Neural cell (in vitro differentiated cells): ENCODE results near the gene TCF25. TPM values are rescaled to one million over a fixed set of nuclear protein-coding genes. Genes with fewer than 3 reads are reported as not detected.

Experiments used
- H2AFZ ChIP-seq: fragments of 200-600, 300-800 bp; sonication (generic), shearing (Covaris generic); 2 replicates; pipeline ENCODE4 v1.6.0; 2014; ENCODE audit warnings: low read depth, mild to moderate bottlenecking, antibody characterized with exemption, low read length, moderate library complexity
- H3F3A ChIP-seq: fragments of 200-600 bp; shearing (Covaris generic); 2 replicates; pipeline ENCODE4 v1.6.1; 2016; ENCODE audit warnings: mild to moderate bottlenecking, moderate library complexity, mixed read lengths, antibody characterized with exemption, low read length; ENCODE audit not compliant: insufficient read depth, poor library complexity, severe bottlenecking
- H3K27ac ChIP-seq: fragments of 200-600, 300-800 bp; sonication (generic), shearing (Covaris generic); 2 replicates; pipeline ENCODE4 v1.5.1; 2014; ENCODE audit warnings: mild to moderate bottlenecking, low read length, moderate library complexity
- H3K27me3 ChIP-seq: fragments of 300-800, 200-600 bp; sonication (generic), shearing (Covaris generic); 2 replicates; pipeline ENCODE4 v1.6.0; 2014; ENCODE audit warnings: mild to moderate bottlenecking, low read depth, low read length, moderate library complexity; ENCODE audit not compliant: insufficient read depth
- H3K36me3 ChIP-seq: fragments of 300-800, 200-600 bp; sonication (generic), shearing (Covaris generic); 2 replicates; pipeline ENCODE4 v1.5.1; 2014; ENCODE audit warnings: mild to moderate bottlenecking, antibody characterized with exemption, low read length, moderate library complexity; ENCODE audit not compliant: insufficient read depth
- H3K4me2 ChIP-seq: fragments of 300-800, 200-600 bp; sonication (generic), shearing (Covaris generic); 2 replicates; pipeline ENCODE4 v1.6.0; 2014; ENCODE audit warnings: mild to moderate bottlenecking, low read length
- H3K4me3 ChIP-seq: fragments of 300-800, 200-600 bp; sonication (generic), shearing (Covaris generic); 2 replicates; pipeline ENCODE4 v1.5.1; 2014; ENCODE audit warnings: mild to moderate bottlenecking, low read length, moderate library complexity
- H3K79me2 ChIP-seq: fragments of 200-600 bp; shearing (Covaris generic); replicated peaks from 2 replicates; pipeline ENCODE4 v1.6.0; 2014; ENCODE audit warnings: mild to moderate bottlenecking, low read length, moderate library complexity; ENCODE audit not compliant: insufficient read depth
- H3K9ac ChIP-seq: fragments of 300-800, 200-600 bp; sonication (generic), shearing (Covaris generic); 2 replicates; pipeline ENCODE4 v1.6.1; 2016; ENCODE audit warnings: mild to moderate bottlenecking, low read length, mixed read lengths
- H3K9me2 ChIP-seq: fragments of 200-600 bp; shearing (Covaris generic); 2 replicates; pipeline ENCODE4 v1.6.1; 2016; ENCODE audit warnings: mild to moderate bottlenecking, low read length, mixed read lengths; ENCODE audit not compliant: insufficient read depth
- H3K9me3 ChIP-seq: fragments of 200-600, 300-800 bp; sonication (generic), shearing (Covaris generic); 2 replicates; pipeline ENCODE4 v1.6.1; 2016; ENCODE audit warnings: mild to moderate bottlenecking, mixed run types, low read length, moderate library complexity, mixed read lengths
- H4K20me1 ChIP-seq: fragments of 200-600 bp; shearing (Covaris generic); 2 replicates; pipeline ENCODE4 v1.6.1; 2016; ENCODE audit warnings: mild to moderate bottlenecking, mixed run types; ENCODE audit not compliant: insufficient read depth
- EP300 ChIP-seq: fragments of 450-650 bp; conservative IDR thresholded peaks from 2 replicates; pipeline ENCODE4 v1.6.1; 2014; ENCODE audit warnings: antibody characterized with exemption, mild to moderate bottlenecking, moderate library complexity; ENCODE audit not compliant: poor library complexity, severe bottlenecking
- EZH2 ChIP-seq: fragments of 200-600, 300-800 bp; shearing (Covaris generic), sonication (generic); IDR thresholded peaks from 2 replicates; pipeline ENCODE4 v1.6.1; 2014; ENCODE audit warnings: antibody characterized with exemption, low read length, borderline replicate concordance, mild to moderate bottlenecking; ENCODE audit not compliant: insufficient read depth, poor library complexity, severe bottlenecking
- MXI1 ChIP-seq: fragments of 450-650 bp; conservative IDR thresholded peaks from 2 replicates; pipeline ENCODE4 v1.6.1; 2014; ENCODE audit warnings: antibody characterized with exemption, mild to moderate bottlenecking; ENCODE audit not compliant: poor library complexity, severe bottlenecking
- POLR2AphosphoS5 ChIP-seq: IDR thresholded peaks from 2 replicates; pipeline ENCODE4 v1.6.1; 2012
- RAD21 ChIP-seq: fragments of 450-650 bp; conservative IDR thresholded peaks from 2 replicates; pipeline ENCODE4 v1.6.1; 2014; ENCODE audit warnings: antibody characterized with exemption, mild to moderate bottlenecking, moderate library complexity
- REST ChIP-seq: IDR thresholded peaks from 2 replicates; pipeline ENCODE4 v1.6.1; 2012; ENCODE audit warnings: borderline replicate concordance
- SMC3 ChIP-seq: fragments of 450-650 bp; conservative IDR thresholded peaks from 2 replicates; pipeline ENCODE4 v1.6.1; 2014; ENCODE audit warnings: antibody characterized with exemption, mild to moderate bottlenecking, moderate library complexity; ENCODE audit not compliant: poor library complexity
- TAF1 ChIP-seq: IDR thresholded peaks from 2 replicates; pipeline ENCODE4 v1.6.1; 2012; ENCODE audit warnings: low read depth
- polyA plus RNA-seq: library from polyadenylated mRNA; depleted of rRNA; stranded (reverse); fragments of >200 nt; gene quantifications from 2 replicates; pipeline ENCODE4 v1.2.3, GENCODE V29; 2014
- TF ChIP-seq, protein P1 (sequence below): fragments of 450-650 bp; IDR thresholded peaks from 2 replicates; pipeline ENCODE4 v1.5.1; 2014; ENCODE audit warnings: antibody characterized with exemption, mild to moderate bottlenecking, moderate library complexity; ENCODE audit not compliant: poor library complexity, severe bottlenecking

Gene TCF25
- polyA plus RNA-seq, 1 donor from 2014 or later, result 200 TPM

DNA sequence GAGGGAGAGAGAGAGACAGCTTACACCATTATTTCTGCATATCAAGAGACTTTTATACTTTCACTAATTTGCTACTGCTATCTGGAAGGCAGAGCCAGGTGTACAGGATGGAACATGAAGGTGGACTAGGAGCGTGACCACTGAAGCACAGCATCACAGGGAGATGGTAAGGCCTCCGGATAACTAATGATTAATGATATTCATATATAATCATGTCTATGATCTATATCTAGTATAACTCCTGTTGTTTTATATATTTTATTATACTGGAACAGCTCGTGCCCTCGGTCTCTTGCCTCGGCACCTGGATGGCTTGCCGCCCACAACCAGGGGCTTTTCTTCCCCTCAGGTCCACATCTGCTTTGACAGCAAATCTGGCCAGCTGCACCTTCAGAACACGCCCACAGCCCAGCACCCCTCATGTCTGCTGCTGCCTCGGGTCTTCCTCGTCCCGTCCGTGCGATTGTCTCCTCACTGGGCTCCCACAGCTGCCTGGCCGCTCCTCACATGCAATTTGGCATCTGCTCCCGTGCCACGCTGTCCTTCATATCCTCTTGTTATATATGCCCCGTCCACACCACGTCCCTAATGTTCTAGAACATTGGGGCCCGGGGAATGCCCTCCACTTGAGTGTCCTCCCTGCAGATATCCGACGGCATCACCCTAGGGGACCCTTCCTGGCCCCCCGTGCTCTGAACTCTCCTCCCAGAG is 64.9 kb downstream of the TCF25 start:
- no peaks in the 10 kb centered on the region for H3K9me3 ChIP-seq
- no peak overlapping the region for H3K9ac ChIP-seq
- H3K27ac ChIP-seq, result no peak overlapping the region
- H3K4me2 ChIP-seq, result no peak overlapping the region
- peaks cover 20% of the 10 kb centered on the region for H3K36me3 ChIP-seq
- H4K20me1 ChIP-seq, result peaks cover 39% of the 10 kb centered on the region
- no peak overlapping the region for H3K4me3 ChIP-seq
- H3K79me2 ChIP-seq, result peaks cover 4% of the 10 kb centered on the region
- no peaks in the 10 kb centered on the region for H3K27me3 ChIP-seq
- H2AFZ ChIP-seq, result no peak overlapping the region
- no peaks in the 10 kb centered on the region for H3K9me2 ChIP-seq
- H3F3A ChIP-seq, result no peaks in the 10 kb centered on the region
- TF ChIP-seq, protein P1, sequence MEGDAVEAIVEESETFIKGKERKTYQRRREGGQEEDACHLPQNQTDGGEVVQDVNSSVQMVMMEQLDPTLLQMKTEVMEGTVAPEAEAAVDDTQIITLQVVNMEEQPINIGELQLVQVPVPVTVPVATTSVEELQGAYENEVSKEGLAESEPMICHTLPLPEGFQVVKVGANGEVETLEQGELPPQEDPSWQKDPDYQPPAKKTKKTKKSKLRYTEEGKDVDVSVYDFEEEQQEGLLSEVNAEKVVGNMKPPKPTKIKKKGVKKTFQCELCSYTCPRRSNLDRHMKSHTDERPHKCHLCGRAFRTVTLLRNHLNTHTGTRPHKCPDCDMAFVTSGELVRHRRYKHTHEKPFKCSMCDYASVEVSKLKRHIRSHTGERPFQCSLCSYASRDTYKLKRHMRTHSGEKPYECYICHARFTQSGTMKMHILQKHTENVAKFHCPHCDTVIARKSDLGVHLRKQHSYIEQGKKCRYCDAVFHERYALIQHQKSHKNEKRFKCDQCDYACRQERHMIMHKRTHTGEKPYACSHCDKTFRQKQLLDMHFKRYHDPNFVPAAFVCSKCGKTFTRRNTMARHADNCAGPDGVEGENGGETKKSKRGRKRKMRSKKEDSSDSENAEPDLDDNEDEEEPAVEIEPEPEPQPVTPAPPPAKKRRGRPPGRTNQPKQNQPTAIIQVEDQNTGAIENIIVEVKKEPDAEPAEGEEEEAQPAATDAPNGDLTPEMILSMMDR, result no peak
- TF ChIP-seq TAF1 (no peak), REST (no peak), POLR2AphosphoS5 (no peak), EZH2 (no peak), SMC3 (no peak), EP300 (no peak), MXI1 (no peak), RAD21 (no peak)

DNA sequence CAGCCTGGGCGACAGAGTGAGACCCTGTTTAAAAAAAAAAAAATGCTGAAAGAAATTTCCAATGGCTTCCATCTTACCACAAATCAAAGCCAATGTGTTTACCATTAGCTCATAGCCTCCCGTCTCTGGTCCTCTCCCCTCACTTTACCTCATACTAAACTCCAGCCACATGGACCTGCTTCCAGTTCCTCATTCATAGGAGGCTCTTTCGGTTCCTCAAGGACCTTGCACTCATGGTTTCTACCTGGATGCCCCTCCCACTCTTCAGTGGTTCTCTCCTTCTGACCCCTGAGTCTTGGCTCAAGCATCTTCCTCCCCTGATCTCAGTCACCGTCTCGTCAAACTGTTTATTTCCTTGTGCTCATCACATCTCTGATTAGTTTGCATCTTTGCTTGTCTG is 71.4 kb downstream of the TCF25 start:
- Histone ChIP-seq H3K27me3 (no peaks in the 10 kb centered on the region), H3K9ac (no peak overlapping the region)
- no peak for TF ChIP-seq TAF1
- TF ChIP-seq EZH2, result no peak
- TF ChIP-seq MXI1, result no peak
- TF ChIP-seq, protein P1, result no peak
- TF ChIP-seq RAD21, result no peak
- TF ChIP-seq EP300, result no peak
- TF ChIP-seq SMC3, result no peak
- no peak for TF ChIP-seq REST
- TF ChIP-seq POLR2AphosphoS5, result no peak

More for the DNA sequence above, 71.4 kb downstream of the TCF25 start:
- H3K79me2 ChIP-seq, result peaks cover 4% of the 10 kb centered on the region
- no peak overlapping the region for H2AFZ ChIP-seq
- H3F3A ChIP-seq, result no peaks in the 10 kb centered on the region
- H3K9me2 ChIP-seq, result no peaks in the 10 kb centered on the region
- H3K27ac ChIP-seq, result no peak overlapping the region
- H3K4me2 ChIP-seq, result no peak overlapping the region
- no peaks in the 10 kb centered on the region for H4K20me1 ChIP-seq
- no peak overlapping the region for H3K4me3 ChIP-seq
- no peaks in the 10 kb centered on the region for H3K9me3 ChIP-seq
- H3K36me3 ChIP-seq, result peaks cover 7% of the 10 kb centered on the region
